PC-9 (cell line): ENCODE data around the gene TMEM50B.

Experiments
- EZH2 ChIP-seq: fragments of 200-600 bp; sonication (generic); IDR thresholded peaks from 2 replicates; pipeline ENCODE4 v1.8.0; 2017; ENCODE audit warnings: antibody characterized with exemption, low read depth
- TF ChIP-seq, protein P1 (sequence below): fragments of 200-600 bp; sonication (generic); conservative IDR thresholded peaks from 2 replicates; pipeline ENCODE4 v1.6.1; 2017; ENCODE audit warnings: mixed run types, antibody characterized with exemption, mild to moderate bottlenecking, moderate library complexity

DNA sequence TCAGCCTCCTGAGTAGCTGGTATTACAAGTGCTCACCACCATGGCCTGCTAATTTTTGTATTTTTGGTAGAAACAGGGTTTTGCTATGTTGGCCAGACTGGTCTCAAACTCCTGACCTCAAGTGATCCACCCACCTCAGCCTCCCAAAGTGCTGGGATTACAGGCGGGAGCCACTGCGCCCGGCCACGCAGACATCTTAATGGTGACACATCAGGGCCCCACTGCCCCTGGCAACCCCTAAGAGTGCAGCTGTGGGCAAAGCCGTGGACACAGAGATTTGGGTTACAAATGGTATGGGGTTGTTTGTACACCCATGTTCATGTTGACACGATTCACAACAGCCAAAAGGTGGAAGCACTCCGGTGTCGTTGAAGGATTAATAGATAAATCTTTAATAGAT is 46.8 kb downstream of the TMEM50B start:
- TF ChIP-seq, protein P1, sequence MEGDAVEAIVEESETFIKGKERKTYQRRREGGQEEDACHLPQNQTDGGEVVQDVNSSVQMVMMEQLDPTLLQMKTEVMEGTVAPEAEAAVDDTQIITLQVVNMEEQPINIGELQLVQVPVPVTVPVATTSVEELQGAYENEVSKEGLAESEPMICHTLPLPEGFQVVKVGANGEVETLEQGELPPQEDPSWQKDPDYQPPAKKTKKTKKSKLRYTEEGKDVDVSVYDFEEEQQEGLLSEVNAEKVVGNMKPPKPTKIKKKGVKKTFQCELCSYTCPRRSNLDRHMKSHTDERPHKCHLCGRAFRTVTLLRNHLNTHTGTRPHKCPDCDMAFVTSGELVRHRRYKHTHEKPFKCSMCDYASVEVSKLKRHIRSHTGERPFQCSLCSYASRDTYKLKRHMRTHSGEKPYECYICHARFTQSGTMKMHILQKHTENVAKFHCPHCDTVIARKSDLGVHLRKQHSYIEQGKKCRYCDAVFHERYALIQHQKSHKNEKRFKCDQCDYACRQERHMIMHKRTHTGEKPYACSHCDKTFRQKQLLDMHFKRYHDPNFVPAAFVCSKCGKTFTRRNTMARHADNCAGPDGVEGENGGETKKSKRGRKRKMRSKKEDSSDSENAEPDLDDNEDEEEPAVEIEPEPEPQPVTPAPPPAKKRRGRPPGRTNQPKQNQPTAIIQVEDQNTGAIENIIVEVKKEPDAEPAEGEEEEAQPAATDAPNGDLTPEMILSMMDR: no peak
- no peak for TF ChIP-seq EZH2
